Measurements from ENCODE around the gene EPHA4.
A peak's percentile ranks its signal among the peaks of the same experiment; 100 is the strongest.

Gene EPHA4

GRCh38 chr2:221573430-221574230, 1.5 kb upstream of the EPHA4 start:
- Histone ChIP-seq H3K36me3 (ENCODE audit: insufficient read depth) (no peaks in the 10 kb centered on the region), H3K27ac (no peak overlapping the region), H3K4me1 (ENCODE audit: low read depth, poor library complexity, severe bottlenecking) (peaks cover 7% of the 10 kb centered on the region), H2AFZ (ENCODE audit: low read depth) (peak overlapping the region; percentile 100), H3K27me3 (ENCODE audit: insufficient read depth, low read depth) (peaks cover 5% of the 10 kb centered on the region; the same call in 1 of the 2 replicates), H3K9ac (no peak overlapping the region), H4K20me1 (ENCODE audit: insufficient read depth) (no peaks in the 10 kb centered on the region), H3K4me2 (peak overlapping the region; percentile 69), H3K79me2 (ENCODE audit: insufficient read depth, low read depth) (no peaks in the 10 kb centered on the region), H3K4me3 (IDR thresholded peaks at IDR 0.05; ENCODE audit: insufficient read depth, low read depth, low read length) (peak overlapping the region; percentile 52)
- TF ChIP-seq CTCF (conservative IDR thresholded peaks at IDR 0.05; ENCODE audit: low read depth, low read length) = peak; percentile 90

DNA sequence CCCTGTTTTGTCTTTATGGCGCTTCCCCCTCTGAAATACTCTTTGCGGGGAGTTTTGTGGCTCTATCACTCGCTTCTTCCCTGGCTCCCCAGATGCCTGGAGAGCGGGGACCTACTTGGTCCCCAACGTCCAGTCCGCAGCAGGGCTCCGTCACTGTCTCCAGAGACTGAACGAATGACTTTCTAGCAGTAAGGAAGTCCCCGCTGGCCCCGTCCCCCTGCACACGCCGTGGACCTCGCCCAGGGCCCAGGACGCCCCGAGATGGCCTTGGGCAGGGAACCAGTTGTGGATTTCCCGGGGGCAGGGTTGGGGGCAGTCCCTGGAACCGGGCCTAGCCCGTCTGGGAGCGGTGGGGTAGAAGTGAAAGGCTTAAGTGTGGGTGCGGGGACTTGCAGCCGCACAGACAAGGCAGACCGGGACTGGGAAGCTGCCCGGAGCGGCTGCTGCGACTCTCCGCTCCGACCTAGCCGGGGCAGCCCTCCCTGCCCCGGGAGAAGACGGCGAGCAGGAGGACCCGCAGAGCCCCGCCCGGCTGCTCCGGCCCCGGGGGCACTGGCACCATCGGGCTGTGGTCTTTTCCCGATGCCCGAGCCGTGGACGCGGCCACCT, 821 bp upstream of the EPHA4 start:
- Histone ChIP-seq H3K36me3 (ENCODE audit: insufficient read depth) (no peaks in the 10 kb centered on the region), H3K27ac (no peak overlapping the region), H4K20me1 (ENCODE audit: insufficient read depth) (no peaks in the 10 kb centered on the region), H3K79me2 (ENCODE audit: insufficient read depth, low read depth) (no peaks in the 10 kb centered on the region), H3K4me2 (peak overlapping the region; percentile 69), H2AFZ (ENCODE audit: low read depth) (peak overlapping the region; percentile 100), H3K9ac (no peak overlapping the region), H3K4me3 (IDR thresholded peaks at IDR 0.05; ENCODE audit: insufficient read depth, low read depth, low read length) (peak overlapping the region; percentile 52), H3K4me1 (ENCODE audit: low read depth, poor library complexity, severe bottlenecking) (peaks cover 7% of the 10 kb centered on the region), H3K27me3 (ENCODE audit: insufficient read depth, low read depth) (peaks cover 5% of the 10 kb centered on the region; the same call in 1 of the 2 replicates)
- no peak for TF ChIP-seq CTCF (conservative IDR thresholded peaks at IDR 0.05; ENCODE audit: low read depth, low read length)

DNA sequence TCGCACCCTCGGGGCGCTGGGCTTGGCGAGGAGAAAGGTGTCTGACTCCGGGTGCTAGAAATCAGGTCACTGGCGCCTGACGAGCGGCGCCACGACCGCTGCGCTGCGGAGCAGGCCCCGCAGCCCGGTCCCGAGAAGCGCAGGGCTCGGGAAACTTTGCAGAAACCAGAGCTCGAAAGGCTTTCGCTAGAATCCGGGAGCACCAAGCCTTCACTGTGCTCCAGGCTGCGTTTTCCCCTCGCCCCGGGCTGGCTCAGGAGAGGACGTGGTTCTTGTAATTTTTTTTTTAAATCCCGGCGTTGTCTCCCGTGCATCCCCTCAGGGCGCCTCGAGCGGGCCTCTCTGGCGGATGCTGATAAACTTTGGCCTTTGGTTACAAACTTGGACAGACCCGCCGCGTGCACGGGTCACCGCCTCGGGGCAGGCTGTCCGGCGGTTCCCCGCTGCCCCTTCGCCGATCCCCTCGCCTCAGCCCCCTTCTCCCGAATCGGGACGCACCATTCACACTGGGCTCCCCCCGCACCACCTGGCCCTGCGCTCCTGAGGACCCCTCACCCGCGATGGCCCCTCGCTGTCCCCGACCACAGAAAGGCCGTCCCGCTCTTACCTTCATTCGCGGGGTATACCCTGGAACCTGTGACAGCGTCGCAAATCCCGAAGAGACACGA, 419 bp downstream of the EPHA4 start:
- H4K20me1 ChIP-seq (ENCODE audit: insufficient read depth) = no peaks in the 10 kb centered on the region
- no peak overlapping the region; the same call in 1 of the 2 replicates for H3K9ac ChIP-seq
- H3K4me2 ChIP-seq = peak overlapping the region; percentile 69
- no peak for TF ChIP-seq CTCF (conservative IDR thresholded peaks at IDR 0.05; ENCODE audit: low read depth, low read length)
- no peaks in the 10 kb centered on the region for H3K79me2 ChIP-seq (ENCODE audit: insufficient read depth, low read depth)
- H3K4me3 ChIP-seq (IDR thresholded peaks at IDR 0.05; ENCODE audit: insufficient read depth, low read depth, low read length) = peak overlapping the region; percentile 77
- H3K4me1 ChIP-seq (ENCODE audit: low read depth, poor library complexity, severe bottlenecking) = peaks cover 7% of the 10 kb centered on the region
- peaks cover 5% of the 10 kb centered on the region; the same call in 1 of the 2 replicates for H3K27me3 ChIP-seq (ENCODE audit: insufficient read depth, low read depth)
- H2AFZ ChIP-seq (ENCODE audit: low read depth) = peak overlapping the region; percentile 100
- no peaks in the 10 kb centered on the region for H3K36me3 ChIP-seq (ENCODE audit: insufficient read depth)
- no peak overlapping the region for H3K27ac ChIP-seq

GRCh38 chr2:221571025-221571550, 1.0 kb downstream of the EPHA4 start:
- Histone ChIP-seq H3K4me2 (peak overlapping the region; percentile 69), H4K20me1 (ENCODE audit: insufficient read depth) (no peaks in the 10 kb centered on the region), H3K79me2 (ENCODE audit: insufficient read depth, low read depth) (no peaks in the 10 kb centered on the region), H3K4me3 (IDR thresholded peaks at IDR 0.05; ENCODE audit: insufficient read depth, low read depth, low read length) (no peak overlapping the region), H3K36me3 (ENCODE audit: insufficient read depth) (no peaks in the 10 kb centered on the region), H3K9ac (no peak overlapping the region), H3K27ac (no peak overlapping the region), H3K4me1 (ENCODE audit: low read depth, poor library complexity, severe bottlenecking) (peaks cover 7% of the 10 kb centered on the region), H3K27me3 (ENCODE audit: insufficient read depth, low read depth) (peaks cover 5% of the 10 kb centered on the region; the same call in 1 of the 2 replicates), H2AFZ (ENCODE audit: low read depth) (peak overlapping the region; percentile 100)
- TF ChIP-seq CTCF (conservative IDR thresholded peaks at IDR 0.05; ENCODE audit: low read depth, low read length) = no peak

Data from KMS-11 (cell line).